Rectal smooth muscle tissue (tissue), 1 donor: ENCODE measurements around the gene GRIA4.

Source experiments
- H3K27ac ChIP-seq: one replicate; pipeline ENCODE4 v1.7.0; 2013; ENCODE audit warnings: low read depth, low read length, inconsistent platforms
- H3K27me3 ChIP-seq: one replicate; pipeline ENCODE4 v1.7.0; 2013; ENCODE audit warnings: low read length; ENCODE audit not compliant: control insufficient read depth, insufficient read depth
- H3K36me3 ChIP-seq: one replicate; pipeline ENCODE4 v1.7.0; 2013; ENCODE audit warnings: low read length; ENCODE audit not compliant: control insufficient read depth, insufficient read depth
- H3K4me1 ChIP-seq: one replicate; pipeline ENCODE4 v1.7.0; 2013; ENCODE audit warnings: low read length; ENCODE audit not compliant: control insufficient read depth, insufficient read depth
- H3K4me3 ChIP-seq: one replicate; pipeline ENCODE4 v1.7.0; 2013; ENCODE audit warnings: low read length
- H3K9ac ChIP-seq: one replicate; pipeline ENCODE4 v1.7.0; 2013; ENCODE audit warnings: low read length

GRIA4 gene

DNA sequence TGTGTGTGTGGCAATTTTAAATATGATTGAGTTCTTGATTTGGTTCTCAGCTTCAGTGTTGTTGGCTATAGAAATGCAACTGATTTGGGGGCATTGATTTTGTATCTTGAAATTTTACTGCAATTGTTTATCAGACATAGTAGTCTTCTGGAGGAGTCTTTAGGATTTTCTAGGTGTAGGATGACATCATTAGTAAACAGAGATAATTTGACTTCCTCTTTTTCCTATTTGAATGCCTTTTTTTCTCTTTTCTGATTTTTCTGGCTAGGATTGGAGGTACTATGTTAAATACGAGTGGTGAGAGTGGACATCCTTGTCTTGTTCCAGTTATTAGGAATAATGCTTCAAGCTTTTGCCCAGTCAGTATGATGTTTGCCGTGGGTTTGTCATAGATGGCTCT, 287.3 kb downstream of the GRIA4 start:
- H3K4me3 ChIP-seq = no peak overlapping the region
- H3K36me3 ChIP-seq = no peaks in the 10 kb centered on the region
- H3K9ac ChIP-seq = no peak overlapping the region
- no peak overlapping the region for H3K27ac ChIP-seq
- no peaks in the 10 kb centered on the region for H3K4me1 ChIP-seq
- H3K27me3 ChIP-seq = peaks cover 2% of the 10 kb centered on the region

DNA sequence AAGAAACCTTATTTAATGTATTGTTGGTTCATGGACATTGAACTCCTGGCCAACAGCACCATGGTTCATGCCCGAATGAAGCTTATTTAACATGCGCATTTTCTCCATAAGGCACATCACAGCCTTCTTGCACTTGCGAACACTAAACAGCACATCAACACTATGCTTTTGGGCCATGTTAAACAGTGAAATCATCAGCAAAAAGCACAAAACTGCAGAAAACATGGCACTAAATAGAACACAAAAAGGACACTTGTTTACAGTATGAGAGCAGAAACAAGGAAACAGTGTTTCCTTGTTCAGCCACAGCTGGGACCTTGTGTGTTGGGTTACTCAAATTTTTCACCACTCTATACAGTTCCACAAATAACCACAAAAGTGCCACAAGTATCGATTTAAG, 289.9 kb downstream of the GRIA4 start:
- Histone ChIP-seq H3K27ac (no peak overlapping the region), H3K27me3 (peaks cover 2% of the 10 kb centered on the region), H3K4me3 (no peak overlapping the region), H3K36me3 (no peaks in the 10 kb centered on the region), H3K4me1 (no peaks in the 10 kb centered on the region), H3K9ac (no peak overlapping the region)

DNA sequence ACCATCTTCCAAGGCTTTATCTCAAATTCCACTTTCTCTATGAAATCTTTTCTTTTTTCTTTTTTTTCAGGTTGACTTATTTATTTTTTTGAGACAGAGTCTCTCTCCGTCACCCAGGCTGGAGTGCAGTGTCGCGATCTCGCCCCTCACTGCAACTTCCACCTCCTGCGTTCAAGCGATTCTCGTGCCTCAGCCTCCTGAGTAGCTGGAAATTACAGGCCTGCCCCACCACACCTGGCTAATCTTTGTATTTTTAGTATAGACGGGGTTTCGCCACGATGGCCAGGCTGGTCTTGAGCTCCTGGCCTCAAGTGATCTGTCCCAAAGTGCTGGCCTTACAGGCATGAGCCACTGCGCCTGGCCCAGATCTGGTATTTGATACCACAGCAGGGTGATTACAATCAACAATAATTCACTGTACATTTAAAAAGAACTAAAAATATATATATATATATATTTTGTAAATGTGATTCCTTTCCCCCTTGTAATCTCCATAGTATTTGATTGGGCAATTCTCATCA, 290.7 kb downstream of the GRIA4 start:
- Histone ChIP-seq H3K4me1 (no peaks in the 10 kb centered on the region), H3K9ac (no peak overlapping the region), H3K36me3 (no peaks in the 10 kb centered on the region), H3K4me3 (no peak overlapping the region), H3K27me3 (peaks cover 2% of the 10 kb centered on the region), H3K27ac (no peak overlapping the region)

DNA sequence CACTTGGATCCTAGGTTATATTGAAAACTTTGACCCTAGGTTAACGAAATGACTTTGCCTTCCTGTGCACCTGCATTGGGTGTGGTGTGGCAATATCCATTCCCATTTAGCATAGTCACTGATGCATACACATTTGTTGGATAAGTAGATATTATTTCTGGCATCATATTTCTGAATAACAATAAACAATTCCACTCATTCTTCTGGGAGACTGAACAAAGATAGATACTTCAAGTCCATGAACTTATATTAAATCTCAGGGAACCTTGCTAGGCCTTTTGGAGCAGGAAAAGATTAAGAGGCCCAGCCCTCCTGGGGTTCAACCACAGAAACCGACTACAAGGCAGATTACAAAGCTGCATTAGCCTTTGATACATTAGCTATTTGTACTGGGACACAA, 293.2 kb downstream of the GRIA4 start:
- peaks cover 2% of the 10 kb centered on the region for H3K27me3 ChIP-seq
- H3K9ac ChIP-seq = no peak overlapping the region
- H3K4me1 ChIP-seq = no peaks in the 10 kb centered on the region
- no peak overlapping the region for H3K27ac ChIP-seq
- no peak overlapping the region for H3K4me3 ChIP-seq
- no peaks in the 10 kb centered on the region for H3K36me3 ChIP-seq

DNA sequence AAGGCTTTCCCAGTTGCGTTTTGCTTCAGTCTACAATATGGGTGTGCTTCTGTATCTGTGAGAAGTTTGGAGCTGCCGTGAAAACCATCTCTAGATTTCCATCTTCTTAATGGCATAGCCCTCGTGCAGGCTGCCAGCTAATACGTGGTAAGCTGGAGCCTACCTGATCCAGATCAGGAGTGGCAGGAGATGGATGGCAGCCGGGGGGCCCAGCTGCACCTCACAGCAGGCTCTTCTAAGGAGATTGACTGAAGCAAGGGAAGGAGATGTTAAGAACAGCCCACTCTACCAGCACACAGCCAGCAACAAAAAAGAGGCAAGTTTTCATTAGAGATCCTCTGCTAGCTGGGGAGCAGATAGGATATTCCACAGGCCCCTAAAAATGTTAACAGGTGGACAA, 296.6 kb downstream of the GRIA4 start:
- H3K27me3 ChIP-seq = no peaks in the 10 kb centered on the region
- no peak overlapping the region for H3K27ac ChIP-seq
- no peaks in the 10 kb centered on the region for H3K4me1 ChIP-seq
- H3K9ac ChIP-seq = no peak overlapping the region
- no peak overlapping the region for H3K4me3 ChIP-seq
- H3K36me3 ChIP-seq = no peaks in the 10 kb centered on the region

DNA sequence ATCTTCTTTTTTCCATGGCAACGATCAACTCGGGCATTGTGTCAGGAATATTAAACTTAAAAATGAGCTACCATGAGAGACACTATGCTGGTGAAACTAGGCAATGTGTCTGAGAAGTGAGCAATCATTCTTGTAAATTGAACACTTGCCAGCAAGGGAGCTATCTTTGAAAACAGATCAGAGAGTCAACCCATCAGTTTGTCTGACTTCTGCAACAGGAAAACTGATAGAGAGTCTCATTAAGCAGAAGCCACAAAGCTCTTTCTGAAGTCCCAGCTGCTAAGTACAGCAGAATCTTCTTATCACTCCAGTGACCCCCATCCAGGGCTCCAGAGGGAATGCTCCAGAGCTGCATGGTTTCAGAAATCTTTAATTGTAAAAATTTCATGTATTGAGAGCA, 297.4 kb downstream of the GRIA4 start:
- no peak overlapping the region for H3K9ac ChIP-seq
- no peaks in the 10 kb centered on the region for H3K4me1 ChIP-seq
- H3K4me3 ChIP-seq = no peak overlapping the region
- no peak overlapping the region for H3K27ac ChIP-seq
- no peaks in the 10 kb centered on the region for H3K36me3 ChIP-seq
- no peaks in the 10 kb centered on the region for H3K27me3 ChIP-seq

DNA sequence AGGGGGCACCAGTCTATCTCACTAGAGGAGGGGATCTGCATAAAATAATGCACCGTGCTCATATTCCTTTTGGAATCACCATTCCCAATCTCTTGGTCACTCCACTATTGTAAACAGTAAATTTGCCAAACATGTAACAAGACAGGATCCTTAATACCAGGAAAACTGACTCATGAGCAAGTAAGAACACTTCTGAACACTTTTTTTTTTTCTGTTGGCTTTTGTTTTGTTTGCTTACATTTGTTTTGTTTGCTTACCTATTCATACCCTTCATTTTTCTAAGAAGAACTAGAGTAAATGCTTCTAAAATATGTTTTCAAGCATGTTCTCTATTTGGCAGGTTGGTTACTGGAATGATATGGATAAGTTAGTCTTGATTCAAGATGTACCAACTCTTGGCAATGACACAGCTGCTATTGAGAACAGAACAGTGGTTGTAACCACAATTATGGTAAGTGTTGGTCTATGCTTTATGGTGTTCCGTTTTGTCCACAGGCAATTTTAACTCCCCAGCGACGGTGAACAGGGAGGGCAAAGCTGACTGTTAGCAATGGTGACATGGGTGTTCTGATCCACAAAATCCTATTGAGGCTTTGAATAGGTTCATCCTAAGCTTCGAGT, 300.3 kb downstream of the GRIA4 start:
- Histone ChIP-seq H3K9ac (no peak overlapping the region), H3K27me3 (no peaks in the 10 kb centered on the region), H3K27ac (no peak overlapping the region), H3K4me1 (no peaks in the 10 kb centered on the region), H3K4me3 (no peak overlapping the region), H3K36me3 (no peaks in the 10 kb centered on the region)

DNA sequence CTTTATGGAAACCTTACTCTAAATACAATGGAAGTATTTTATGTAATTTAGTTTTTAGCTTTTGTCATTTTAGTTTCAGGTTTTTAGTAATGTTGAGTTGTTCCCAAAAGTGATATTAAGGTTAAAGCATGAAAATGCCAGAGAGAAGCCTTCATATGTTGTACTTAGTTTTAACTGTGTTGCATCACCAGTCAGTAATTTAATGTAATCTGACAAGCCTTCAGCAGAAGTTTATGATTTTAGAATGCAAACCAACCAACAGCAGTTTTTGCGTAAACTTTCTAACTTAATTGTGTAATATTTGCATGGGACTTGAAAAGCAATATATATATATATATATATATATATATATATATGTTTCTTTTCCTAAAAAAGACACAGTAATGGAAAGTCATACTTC, 301.6 kb downstream of the GRIA4 start:
- no peak overlapping the region for H3K4me3 ChIP-seq
- no peaks in the 10 kb centered on the region for H3K4me1 ChIP-seq
- no peak overlapping the region for H3K9ac ChIP-seq
- no peaks in the 10 kb centered on the region for H3K27me3 ChIP-seq
- H3K27ac ChIP-seq = no peak overlapping the region
- H3K36me3 ChIP-seq = no peaks in the 10 kb centered on the region

DNA sequence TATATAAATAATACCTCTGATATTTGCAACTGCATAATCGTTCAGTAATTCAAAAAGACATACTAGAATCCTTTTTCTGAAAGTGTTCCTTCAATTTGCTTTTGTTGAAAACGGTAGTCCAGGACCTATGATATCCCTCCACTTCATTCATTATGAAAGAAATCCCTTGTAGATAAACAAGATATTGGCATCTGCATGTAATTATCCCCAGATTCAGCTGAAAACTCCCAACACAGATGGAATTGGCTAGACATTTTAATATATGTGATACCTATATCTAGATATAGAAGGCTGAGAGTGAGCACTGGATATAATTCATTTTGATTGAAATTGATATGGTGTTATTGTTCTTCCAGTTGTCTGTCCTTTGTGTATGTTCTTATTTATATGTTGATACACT, 302.8 kb downstream of the GRIA4 start:
- H3K4me1 ChIP-seq = no peaks in the 10 kb centered on the region
- H3K27ac ChIP-seq = no peak overlapping the region

DNA sequence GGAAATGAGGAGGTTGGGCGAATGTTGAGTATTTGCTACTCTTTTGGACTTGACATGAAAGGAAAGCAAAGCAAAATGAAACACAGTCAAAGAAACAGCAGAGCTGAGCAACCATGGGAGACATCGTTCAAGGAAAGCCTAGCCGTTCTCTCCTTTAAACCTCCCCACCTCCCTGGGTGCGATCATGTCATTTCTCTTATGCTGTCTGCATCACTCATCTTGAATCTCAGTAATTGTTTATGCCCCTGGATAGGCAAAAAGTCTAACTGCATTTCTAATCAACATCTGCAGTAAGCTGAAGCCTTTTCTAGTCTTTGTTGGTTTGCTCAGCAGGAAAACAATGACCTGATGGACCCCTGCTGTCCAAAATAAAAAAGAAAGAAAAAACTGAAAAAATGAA, 305.1 kb downstream of the GRIA4 start:
- Histone ChIP-seq H3K4me3 (no peak overlapping the region), H3K27ac (no peak overlapping the region), H3K9ac (no peak overlapping the region)

More for the DNA sequence above, 302.8 kb downstream of the GRIA4 start:
- Histone ChIP-seq H3K27me3 (no peaks in the 10 kb centered on the region), H3K9ac (no peak overlapping the region), H3K4me3 (no peak overlapping the region), H3K36me3 (no peaks in the 10 kb centered on the region)

DNA sequence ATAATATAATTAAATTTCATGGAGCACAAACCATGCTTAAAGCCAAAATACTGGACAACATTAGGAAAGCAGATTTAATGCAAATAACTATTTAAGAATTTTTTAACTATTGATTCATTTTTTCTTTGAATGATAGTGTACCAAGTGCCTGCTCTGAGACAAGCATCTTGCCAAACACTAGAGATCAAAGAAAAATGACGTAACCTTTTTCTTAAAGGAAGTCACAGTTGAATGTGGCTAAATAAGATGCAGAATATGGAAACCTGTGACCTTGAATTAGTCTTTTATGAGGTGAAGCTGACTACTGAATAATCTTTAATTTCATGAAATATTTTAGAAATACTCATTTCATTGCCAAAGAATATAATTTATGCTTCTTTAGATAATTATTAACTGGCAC, 308.2 kb downstream of the GRIA4 start:
- no peak overlapping the region for H3K4me3 ChIP-seq
- no peak overlapping the region for H3K27ac ChIP-seq
- no peak overlapping the region for H3K9ac ChIP-seq
- H3K36me3 ChIP-seq = no peaks in the 10 kb centered on the region
- no peaks in the 10 kb centered on the region for H3K27me3 ChIP-seq
- H3K4me1 ChIP-seq = no peaks in the 10 kb centered on the region

More for the DNA sequence above, 305.1 kb downstream of the GRIA4 start:
- no peaks in the 10 kb centered on the region for H3K27me3 ChIP-seq
- no peaks in the 10 kb centered on the region for H3K36me3 ChIP-seq
- H3K4me1 ChIP-seq = no peaks in the 10 kb centered on the region

DNA sequence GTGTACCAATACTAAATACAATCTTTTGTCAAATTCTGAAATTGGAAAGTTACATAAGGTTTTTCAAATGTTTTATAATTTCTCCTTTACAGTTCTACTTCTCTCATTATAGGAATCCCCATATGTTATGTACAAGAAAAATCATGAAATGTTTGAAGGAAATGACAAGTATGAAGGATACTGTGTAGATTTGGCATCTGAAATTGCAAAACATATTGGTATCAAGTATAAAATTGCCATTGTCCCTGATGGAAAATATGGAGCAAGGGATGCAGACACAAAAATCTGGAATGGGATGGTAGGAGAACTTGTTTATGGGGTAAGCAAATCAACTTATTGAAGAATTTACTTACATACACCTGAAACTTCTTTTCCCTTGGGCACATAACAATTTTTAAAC, 308.7 kb downstream of the GRIA4 start:
- H3K27me3 ChIP-seq = no peaks in the 10 kb centered on the region
- no peak overlapping the region for H3K9ac ChIP-seq
- H3K27ac ChIP-seq = no peak overlapping the region
- no peaks in the 10 kb centered on the region for H3K4me1 ChIP-seq
- H3K4me3 ChIP-seq = no peak overlapping the region
- H3K36me3 ChIP-seq = no peaks in the 10 kb centered on the region

DNA sequence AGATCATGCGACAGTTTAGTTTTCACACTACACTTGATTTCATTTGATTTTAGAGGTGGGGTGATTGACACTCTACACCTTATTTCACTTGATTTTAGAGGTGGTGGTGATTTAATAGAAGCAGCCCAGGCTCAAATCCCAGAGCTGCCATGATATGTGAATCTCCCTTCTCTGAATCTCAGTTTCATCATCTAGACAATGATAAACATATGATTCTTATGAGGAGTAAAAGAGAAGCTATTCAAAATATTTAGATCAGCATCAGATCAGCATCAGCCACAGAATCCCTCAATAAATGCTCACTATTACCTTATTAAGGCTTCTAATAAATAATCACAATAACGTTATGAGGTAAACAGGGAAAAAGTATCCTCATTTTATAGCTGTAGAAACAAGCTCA, 313.4 kb downstream of the GRIA4 start:
- H3K4me1 ChIP-seq = no peaks in the 10 kb centered on the region
- H3K9ac ChIP-seq = no peak overlapping the region
- H3K27me3 ChIP-seq = no peaks in the 10 kb centered on the region
- H3K36me3 ChIP-seq = no peaks in the 10 kb centered on the region
- no peak overlapping the region for H3K27ac ChIP-seq
- H3K4me3 ChIP-seq = no peak overlapping the region
